Measurements from ENCODE around the gene TSPAN32.
"Not testable (repeated sequence)": the region's sequence is repeated elsewhere in the genome, so short reads cannot be mapped to it uniquely, and the experiment has no call there.

TSPAN32 gene

DNA sequence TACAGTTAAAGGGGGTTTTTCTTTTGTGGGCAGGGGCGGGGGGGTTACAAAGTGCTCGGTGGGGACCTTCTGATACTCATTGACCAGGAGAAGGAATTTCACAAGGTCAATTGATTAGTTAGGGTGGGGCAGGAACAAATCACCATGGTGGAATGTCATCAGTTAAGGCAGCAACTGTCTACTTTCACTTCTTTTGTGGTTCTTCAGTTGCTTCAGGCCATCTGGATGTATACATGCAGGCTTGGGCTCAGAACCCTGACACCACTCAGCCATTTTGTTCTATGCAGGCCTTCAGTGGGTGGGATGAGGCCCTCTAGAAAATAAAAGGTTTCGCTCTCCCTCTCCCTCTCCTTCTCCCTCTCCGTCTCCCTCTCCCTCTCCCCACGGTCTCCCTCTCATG is 29.6 kb downstream of the TSPAN32 start:
- TF ChIP-seq, protein P1, sequence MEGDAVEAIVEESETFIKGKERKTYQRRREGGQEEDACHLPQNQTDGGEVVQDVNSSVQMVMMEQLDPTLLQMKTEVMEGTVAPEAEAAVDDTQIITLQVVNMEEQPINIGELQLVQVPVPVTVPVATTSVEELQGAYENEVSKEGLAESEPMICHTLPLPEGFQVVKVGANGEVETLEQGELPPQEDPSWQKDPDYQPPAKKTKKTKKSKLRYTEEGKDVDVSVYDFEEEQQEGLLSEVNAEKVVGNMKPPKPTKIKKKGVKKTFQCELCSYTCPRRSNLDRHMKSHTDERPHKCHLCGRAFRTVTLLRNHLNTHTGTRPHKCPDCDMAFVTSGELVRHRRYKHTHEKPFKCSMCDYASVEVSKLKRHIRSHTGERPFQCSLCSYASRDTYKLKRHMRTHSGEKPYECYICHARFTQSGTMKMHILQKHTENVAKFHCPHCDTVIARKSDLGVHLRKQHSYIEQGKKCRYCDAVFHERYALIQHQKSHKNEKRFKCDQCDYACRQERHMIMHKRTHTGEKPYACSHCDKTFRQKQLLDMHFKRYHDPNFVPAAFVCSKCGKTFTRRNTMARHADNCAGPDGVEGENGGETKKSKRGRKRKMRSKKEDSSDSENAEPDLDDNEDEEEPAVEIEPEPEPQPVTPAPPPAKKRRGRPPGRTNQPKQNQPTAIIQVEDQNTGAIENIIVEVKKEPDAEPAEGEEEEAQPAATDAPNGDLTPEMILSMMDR (IDR thresholded peaks at IDR 0.05; ENCODE audit: unreplicated experiment in 3 of 3): no peak
- peaks cover under 1% of the 10 kb centered on the region for H3K27me3 Mint-ChIP-seq (ENCODE audit: low read depth)
- H3K9me3 Mint-ChIP-seq: peaks cover 19% of the 10 kb centered on the region
- H3K36me3 Mint-ChIP-seq (ENCODE audit: low read depth): no peaks in the 10 kb centered on the region
- no peaks in the 10 kb centered on the region for H3K4me1 Mint-ChIP-seq
- H3K27ac Mint-ChIP-seq: no peak overlapping the region
- H3K4me3 Mint-ChIP-seq: no peak overlapping the region

DNA sequence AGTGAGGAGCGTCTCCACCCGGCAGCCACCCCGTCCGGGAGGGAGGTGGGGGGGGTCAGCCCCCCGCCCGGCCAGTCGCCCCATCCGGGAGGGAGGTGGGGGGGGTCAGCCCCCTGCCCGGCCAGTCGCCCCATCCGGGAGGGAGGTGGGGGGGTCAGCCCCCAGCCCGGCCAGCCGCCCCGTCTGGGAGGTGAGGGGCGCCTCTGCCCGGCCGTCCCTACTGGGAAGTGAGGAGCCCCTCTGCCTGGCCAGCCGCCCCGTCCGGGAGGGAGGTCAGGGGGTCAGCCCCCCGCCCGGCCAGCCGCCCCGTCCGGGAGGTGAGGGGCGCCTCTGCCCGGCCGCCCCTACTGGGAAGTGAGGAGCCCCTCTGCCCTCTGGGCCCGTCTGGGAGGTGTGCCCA is 30.8 kb downstream of the TSPAN32 start:
- H3K4me3 Mint-ChIP-seq; H3K4me1 Mint-ChIP-seq; H3K27me3 Mint-ChIP-seq (ENCODE audit: low read depth); H3K36me3 Mint-ChIP-seq (ENCODE audit: low read depth); H3K27ac Mint-ChIP-seq: not testable (repeated sequence)
- H3K9me3 Mint-ChIP-seq: peaks cover 19% of the 10 kb centered on the region

- H3K9me3 Mint-ChIP-seq: peaks cover 19% of the 10 kb centered on the region
Observed at GRCh38 chr11:2333486-2334205, 31.8 kb downstream of the TSPAN32 start.

DNA sequence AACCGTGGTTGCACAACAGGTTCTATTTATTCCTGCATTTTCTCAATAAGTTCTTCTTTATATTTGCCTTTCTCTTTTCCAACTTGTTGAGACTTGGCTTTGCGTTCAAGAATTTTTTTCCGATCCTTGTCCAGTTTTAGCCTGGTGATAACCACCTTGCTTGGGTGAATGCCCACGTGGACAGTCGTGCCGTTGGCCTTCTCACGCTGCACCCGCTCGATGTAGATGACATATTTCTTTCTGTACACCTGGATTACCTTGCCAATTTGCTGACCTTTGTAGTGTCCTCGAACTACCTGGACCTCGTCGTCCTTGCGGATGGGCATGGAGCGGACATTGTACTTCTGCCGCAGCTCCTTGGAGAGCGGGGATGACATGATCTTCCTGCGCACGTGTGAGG is 33.5 kb downstream of the TSPAN32 start:
- H3K4me1 Mint-ChIP-seq; H3K27me3 Mint-ChIP-seq (ENCODE audit: low read depth); H3K27ac Mint-ChIP-seq; H3K4me3 Mint-ChIP-seq; H3K36me3 Mint-ChIP-seq (ENCODE audit: low read depth): not testable (repeated sequence)
- peaks cover 13% of the 10 kb centered on the region for H3K9me3 Mint-ChIP-seq

More at GRCh38 chr11:2333486-2334205, 31.8 kb downstream of the TSPAN32 start:
- H3K4me1 Mint-ChIP-seq; H3K36me3 Mint-ChIP-seq (ENCODE audit: low read depth); H3K4me3 Mint-ChIP-seq; H3K27me3 Mint-ChIP-seq (ENCODE audit: low read depth); H3K27ac Mint-ChIP-seq: not testable (repeated sequence)

- not testable (repeated sequence) for H3K27me3 Mint-ChIP-seq (ENCODE audit: low read depth); H3K9me3 Mint-ChIP-seq
Observed at GRCh38 chr11:2338760-2339159, 36.9 kb downstream of the TSPAN32 start.

DNA sequence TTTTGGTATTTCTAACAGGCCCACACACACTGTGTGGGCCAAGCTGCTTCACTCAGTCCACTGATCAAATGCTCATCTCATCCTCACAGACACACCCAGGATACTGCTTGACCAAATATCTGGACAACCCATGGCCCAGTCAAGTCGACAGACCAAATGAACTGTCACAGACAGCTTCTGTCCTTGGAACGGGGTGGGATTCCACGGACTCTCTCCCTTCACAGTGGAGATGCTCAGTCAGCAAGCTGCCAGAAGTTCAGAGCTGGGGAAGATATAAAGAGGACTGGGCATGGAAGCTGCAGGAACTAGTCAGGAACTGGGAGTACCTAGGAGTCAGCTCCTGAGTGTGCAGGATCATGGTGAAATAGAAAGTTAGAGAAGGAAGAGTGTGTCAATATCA is 40.7 kb downstream of the TSPAN32 start:
- H3K4me1 Mint-ChIP-seq: no peaks in the 10 kb centered on the region
- H3K9me3 Mint-ChIP-seq: peaks cover 15% of the 10 kb centered on the region
- H3K4me3 Mint-ChIP-seq: no peak overlapping the region
- H3K27me3 Mint-ChIP-seq (ENCODE audit: low read depth): peaks cover 4% of the 10 kb centered on the region
- TF ChIP-seq, protein P1 (IDR thresholded peaks at IDR 0.05; ENCODE audit: unreplicated experiment in 3 of 3): no peak
- H3K27ac Mint-ChIP-seq: no peak overlapping the region
- no peaks in the 10 kb centered on the region for H3K36me3 Mint-ChIP-seq (ENCODE audit: low read depth)

More at GRCh38 chr11:2338760-2339159, 36.9 kb downstream of the TSPAN32 start:
- not testable (repeated sequence) for H3K4me3 Mint-ChIP-seq; H3K27ac Mint-ChIP-seq; H3K4me1 Mint-ChIP-seq; H3K36me3 Mint-ChIP-seq (ENCODE audit: low read depth)

GRCh38 chr11:2342981-2343380 is 41.2 kb downstream of the TSPAN32 start:
- H3K27ac Mint-ChIP-seq: no peak overlapping the region
- TF ChIP-seq, protein P1 (IDR thresholded peaks at IDR 0.05; ENCODE audit: unreplicated experiment in 3 of 3): no peak
- H3K9me3 Mint-ChIP-seq: peaks cover 16% of the 10 kb centered on the region
- no peaks in the 10 kb centered on the region for H3K36me3 Mint-ChIP-seq (ENCODE audit: low read depth)
- H3K27me3 Mint-ChIP-seq (ENCODE audit: low read depth): peaks cover 4% of the 10 kb centered on the region
- H3K4me3 Mint-ChIP-seq: no peak overlapping the region
- H3K4me1 Mint-ChIP-seq: no peaks in the 10 kb centered on the region

DNA sequence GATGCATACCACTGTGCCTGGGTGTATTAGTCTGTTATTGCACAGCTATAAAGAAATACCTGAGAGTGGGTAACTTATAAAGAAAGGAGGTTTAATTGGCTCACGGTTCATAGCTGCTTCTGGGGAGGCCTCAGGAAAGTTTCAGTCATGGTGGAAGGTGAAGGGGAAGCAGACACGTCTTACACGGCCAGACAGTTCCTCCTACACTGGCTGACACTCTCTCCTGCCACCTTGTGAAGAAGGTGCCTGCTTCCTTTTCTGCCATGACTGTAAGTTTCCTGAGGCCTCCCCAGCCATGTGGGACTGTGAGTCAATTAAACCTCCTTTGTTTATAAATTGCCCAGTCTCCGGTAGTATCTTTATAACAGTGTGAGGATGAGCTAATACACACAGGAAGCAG is 41.7 kb downstream of the TSPAN32 start:
- no peak overlapping the region for H3K27ac Mint-ChIP-seq
- H3K4me1 Mint-ChIP-seq: no peaks in the 10 kb centered on the region
- TF ChIP-seq, protein P1 (IDR thresholded peaks at IDR 0.05; ENCODE audit: unreplicated experiment in 3 of 3): no peak
- peaks cover 16% of the 10 kb centered on the region for H3K9me3 Mint-ChIP-seq
- H3K36me3 Mint-ChIP-seq (ENCODE audit: low read depth): no peaks in the 10 kb centered on the region
- peaks cover 4% of the 10 kb centered on the region for H3K27me3 Mint-ChIP-seq (ENCODE audit: low read depth)
- H3K4me3 Mint-ChIP-seq: no peak overlapping the region

Data from nephron (organoid).